Breast epithelium (tissue), 4 donors: ENCODE results near the gene ALK. TPM values are rescaled to one million over a fixed set of nuclear protein-coding genes. Genes with fewer than 3 reads are reported as not detected.

ENCODE experiments used
- DNase-seq, 2 donors: peaks; one replicate each; pipeline ENCODE4 v3.0.0-alpha.2; 2019; ENCODE audit warnings: low spot score in 2 of 2
- H3K27ac ChIP-seq, 2 donors: fragments of 200-600 bp; sonication (generic) in 1 of 2; one replicate each; pipeline ENCODE4 v1.5.1; 2016 to 2019; ENCODE audit warnings: mild to moderate bottlenecking in 1 of 2
- H3K27me3 ChIP-seq, 2 donors: fragments of 200-600 bp; sonication (generic) in 1 of 2; one replicate each; pipeline versions ENCODE4 v1.5.1 to v1.6.0; 2017 to 2019; ENCODE audit warnings: control low read depth in 1 of 2, mild to moderate bottlenecking in 1 of 2
- H3K36me3 ChIP-seq: fragments of 200-600 bp; one replicate; pipeline ENCODE4 v1.5.1; 2019
- H3K4me1 ChIP-seq, 2 donors: fragments of 200-600 bp; sonication (generic); one replicate each; pipeline ENCODE4 v1.5.1; 2016 to 2019; ENCODE audit warnings: control low read depth in 1 of 2
- H3K4me3 ChIP-seq, 3 donors: fragments of 200-600 bp; sonication (generic); 1 replicate in 2 of 3; 2 replicates in 1 of 3; pipeline ENCODE4 v1.5.1; 2016 to 2019; ENCODE audit warnings: mild to moderate bottlenecking in 3 of 3, moderate library complexity in 2 of 3
- H3K9me3 ChIP-seq, 2 donors: fragments of 200-600 bp; sonication (generic) in 1 of 2; one replicate each; pipeline ENCODE4 v1.5.1; 2016 to 2019; ENCODE audit warnings: control low read depth in 1 of 2
- POLR2A ChIP-seq: fragments of 450-650 bp; IDR thresholded peaks from one replicate; pipeline ENCODE4 v1.6.1; 2016; ENCODE audit warnings: antibody characterized with exemption, mild to moderate bottlenecking, moderate library complexity
- POLR2AphosphoS5 ChIP-seq, 3 donors: sonication (generic); formaldehyde crosslinking; IDR thresholded peaks; one replicate each; pipeline ENCODE4 v1.6.1; 2017; ENCODE audit warnings: antibody characterized with exemption in 3 of 3
- intact Hi-C: fragments of 100-400 bp; cut with DNase I; formaldehyde crosslinking; loops from one replicate; pipeline ENCODE4 v1.15.1; 2023; ENCODE audit warnings: low total_unique reads
- total RNA-seq, 3 donors: library from RNA; depleted of rRNA; stranded (reverse); fragments of >200 nt; gene quantifications; one replicate each; pipeline ENCODE4 v1.1.0, GENCODE V29; 2016
- TF ChIP-seq, protein P1 (sequence below), 3 donors: fragments of 450-650 bp; IDR thresholded peaks; one replicate each; pipeline ENCODE4 v1.5.1; 2016 to 2017; ENCODE audit warnings: antibody characterized with exemption in 3 of 3, mild to moderate bottlenecking in 3 of 3, moderate library complexity in 3 of 3

The ALK gene
- total RNA-seq, 3 donors from 2014 or later, result 0.33 to 5.6 (median 0.64) TPM

DNA sequence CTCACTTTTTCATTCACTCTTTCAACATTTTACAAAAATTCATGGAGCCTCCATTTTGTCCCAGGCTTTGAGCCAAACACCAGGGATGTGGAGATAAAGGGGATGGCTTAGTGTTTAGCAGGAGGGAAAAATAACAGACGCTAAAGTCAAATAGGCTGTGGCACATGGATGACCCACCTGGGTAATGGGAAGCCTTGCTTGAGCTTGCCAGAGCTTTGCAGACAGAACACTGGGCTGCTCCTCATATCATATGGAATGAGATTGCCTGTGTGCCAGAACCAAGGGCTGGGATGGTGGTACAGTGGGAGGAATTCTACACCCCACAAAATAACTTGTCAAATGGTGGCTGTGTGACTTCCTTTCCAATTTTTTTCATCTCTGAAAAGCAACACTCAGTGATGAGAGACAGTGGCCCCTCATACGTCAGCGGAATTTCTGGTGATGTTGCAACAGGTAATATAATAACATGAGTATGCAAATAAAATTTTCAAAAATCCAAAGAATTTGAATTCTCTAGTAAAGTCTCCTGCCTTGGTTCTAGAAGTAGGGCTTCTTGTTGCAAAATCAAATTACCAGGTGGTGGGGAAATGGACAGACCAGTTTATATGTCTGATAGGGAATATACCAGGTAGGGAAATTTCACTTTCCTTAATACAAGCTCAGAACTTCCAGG, 553.3 kb downstream of the ALK start:
- Histone ChIP-seq H3K4me1 (no peaks in the 10 kb centered on the region), H3K4me3 (no peak overlapping the region), H3K9me3 (no peaks in the 10 kb centered on the region), H3K27ac (no peak overlapping the region), H3K36me3 (no peaks in the 10 kb centered on the region), H3K27me3 (no peaks in the 10 kb centered on the region)
- intact Hi-C loops, result no loop called here
- TF ChIP-seq POLR2A, result no peak
- no peak for DNase-seq

DNA sequence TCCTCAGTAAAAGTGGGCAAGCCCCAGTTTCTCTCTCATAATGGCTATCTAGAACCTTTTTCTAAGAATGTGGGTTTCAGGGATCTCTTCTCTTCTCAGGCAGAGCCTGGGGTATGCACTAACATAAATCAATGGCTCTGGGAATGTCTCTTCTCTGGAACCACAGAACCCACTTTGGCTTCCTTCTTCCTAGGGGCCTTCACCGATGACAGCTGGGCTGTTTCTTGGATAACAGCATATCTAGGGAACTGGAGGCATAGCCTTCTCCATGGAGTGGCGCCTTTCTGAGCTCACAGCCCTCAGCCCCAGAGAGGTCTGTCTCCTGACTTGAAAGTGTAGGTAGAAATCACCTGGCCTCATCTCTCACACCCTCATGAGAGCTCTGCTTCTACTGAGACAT, 558.3 kb downstream of the ALK start:
- Histone ChIP-seq H3K4me3 (no peak overlapping the region), H3K4me1 (no peaks in the 10 kb centered on the region), H3K27ac (no peak overlapping the region), H3K36me3 (no peaks in the 10 kb centered on the region), H3K9me3 (no peaks in the 10 kb centered on the region), H3K27me3 (no peaks in the 10 kb centered on the region)
- intact Hi-C loops, result no loop called here
- DNase-seq, result no peak
- TF ChIP-seq POLR2AphosphoS5 (IDR thresholded peaks at IDR 0.05) (no peak), POLR2A (no peak)
- TF ChIP-seq, protein P1, sequence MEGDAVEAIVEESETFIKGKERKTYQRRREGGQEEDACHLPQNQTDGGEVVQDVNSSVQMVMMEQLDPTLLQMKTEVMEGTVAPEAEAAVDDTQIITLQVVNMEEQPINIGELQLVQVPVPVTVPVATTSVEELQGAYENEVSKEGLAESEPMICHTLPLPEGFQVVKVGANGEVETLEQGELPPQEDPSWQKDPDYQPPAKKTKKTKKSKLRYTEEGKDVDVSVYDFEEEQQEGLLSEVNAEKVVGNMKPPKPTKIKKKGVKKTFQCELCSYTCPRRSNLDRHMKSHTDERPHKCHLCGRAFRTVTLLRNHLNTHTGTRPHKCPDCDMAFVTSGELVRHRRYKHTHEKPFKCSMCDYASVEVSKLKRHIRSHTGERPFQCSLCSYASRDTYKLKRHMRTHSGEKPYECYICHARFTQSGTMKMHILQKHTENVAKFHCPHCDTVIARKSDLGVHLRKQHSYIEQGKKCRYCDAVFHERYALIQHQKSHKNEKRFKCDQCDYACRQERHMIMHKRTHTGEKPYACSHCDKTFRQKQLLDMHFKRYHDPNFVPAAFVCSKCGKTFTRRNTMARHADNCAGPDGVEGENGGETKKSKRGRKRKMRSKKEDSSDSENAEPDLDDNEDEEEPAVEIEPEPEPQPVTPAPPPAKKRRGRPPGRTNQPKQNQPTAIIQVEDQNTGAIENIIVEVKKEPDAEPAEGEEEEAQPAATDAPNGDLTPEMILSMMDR (IDR thresholded peaks at IDR 0.05), result no peak

DNA sequence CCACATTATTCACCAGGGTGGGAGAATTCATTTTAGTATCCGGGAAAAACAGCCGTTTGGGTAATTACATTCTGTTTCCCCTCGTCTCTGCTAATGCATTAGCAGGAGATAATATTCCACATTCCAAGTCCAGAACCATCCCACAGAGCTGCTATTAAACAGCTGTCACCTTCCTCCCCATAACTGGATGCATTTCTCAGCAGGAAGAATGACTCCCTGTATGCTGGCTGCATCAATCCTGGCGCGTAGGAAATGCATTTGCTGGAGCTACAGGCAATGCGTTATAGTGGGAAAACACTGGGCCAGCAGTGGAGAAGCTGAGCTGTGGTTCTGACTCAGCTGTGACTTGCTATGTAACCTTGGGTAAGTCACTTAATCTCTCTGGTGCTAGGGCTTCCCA, 560.2 kb downstream of the ALK start:
- Histone ChIP-seq H3K27ac (no peak overlapping the region), H3K36me3 (no peaks in the 10 kb centered on the region), H3K27me3 (no peaks in the 10 kb centered on the region), H3K4me3 (no peak overlapping the region), H3K9me3 (no peaks in the 10 kb centered on the region), H3K4me1 (no peaks in the 10 kb centered on the region)
- TF ChIP-seq, protein P1 (IDR thresholded peaks at IDR 0.05), result no peak
- TF ChIP-seq POLR2AphosphoS5 (IDR thresholded peaks at IDR 0.05), result no peak
- no peak for TF ChIP-seq POLR2A
- no peak for DNase-seq
- intact Hi-C loops, result loop anchor here (1.0 kb wide), 1 partner anchor 26 kb away; no protein-coding TSS in a partner anchor

DNA sequence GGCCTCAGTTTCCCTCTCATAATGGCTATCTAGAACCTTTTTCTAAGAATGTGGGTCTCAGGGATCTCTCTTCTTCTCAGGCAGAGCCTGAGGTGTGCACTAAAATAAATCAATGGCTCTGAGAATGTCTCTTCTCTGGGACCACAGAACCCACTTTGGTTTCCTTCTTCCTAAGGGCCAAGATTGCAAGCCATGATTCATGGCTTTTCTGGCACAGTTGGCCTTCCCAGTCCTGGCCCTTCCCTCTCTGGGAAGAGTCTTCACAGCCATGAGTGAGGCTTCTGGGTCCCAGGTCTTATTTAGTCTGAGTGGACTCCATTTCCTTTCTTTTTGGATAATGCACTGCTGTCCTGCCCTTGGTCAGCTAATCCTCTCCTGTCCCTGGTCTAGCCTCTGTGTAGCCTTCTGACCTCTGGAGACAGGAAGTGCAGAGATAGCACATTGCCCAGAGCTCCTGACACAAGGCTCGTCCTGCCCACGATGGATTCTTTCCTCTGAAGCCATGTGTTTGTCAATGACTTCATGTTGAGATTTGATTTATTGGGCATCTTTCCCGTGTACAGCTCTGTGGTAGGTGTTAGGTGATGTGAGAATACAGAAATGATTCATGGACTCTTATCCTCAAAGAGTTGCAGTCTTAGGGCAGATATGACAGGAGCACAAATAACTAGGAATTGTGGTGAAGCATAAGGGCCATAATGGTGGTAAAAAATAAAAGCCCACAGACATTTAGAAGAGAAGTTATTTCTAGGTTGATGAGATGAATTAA, 561.2 kb downstream of the ALK start:
- no peak for DNase-seq
- Histone ChIP-seq H3K4me1 (no peaks in the 10 kb centered on the region), H3K36me3 (no peaks in the 10 kb centered on the region), H3K27ac (no peak overlapping the region), H3K9me3 (no peaks in the 10 kb centered on the region), H3K27me3 (no peaks in the 10 kb centered on the region), H3K4me3 (no peak overlapping the region)
- intact Hi-C loops, result no loop called here
- TF ChIP-seq POLR2A, result no peak
- no peak for TF ChIP-seq POLR2AphosphoS5 (IDR thresholded peaks at IDR 0.05)
- TF ChIP-seq, protein P1 (IDR thresholded peaks at IDR 0.05), result no peak

DNA sequence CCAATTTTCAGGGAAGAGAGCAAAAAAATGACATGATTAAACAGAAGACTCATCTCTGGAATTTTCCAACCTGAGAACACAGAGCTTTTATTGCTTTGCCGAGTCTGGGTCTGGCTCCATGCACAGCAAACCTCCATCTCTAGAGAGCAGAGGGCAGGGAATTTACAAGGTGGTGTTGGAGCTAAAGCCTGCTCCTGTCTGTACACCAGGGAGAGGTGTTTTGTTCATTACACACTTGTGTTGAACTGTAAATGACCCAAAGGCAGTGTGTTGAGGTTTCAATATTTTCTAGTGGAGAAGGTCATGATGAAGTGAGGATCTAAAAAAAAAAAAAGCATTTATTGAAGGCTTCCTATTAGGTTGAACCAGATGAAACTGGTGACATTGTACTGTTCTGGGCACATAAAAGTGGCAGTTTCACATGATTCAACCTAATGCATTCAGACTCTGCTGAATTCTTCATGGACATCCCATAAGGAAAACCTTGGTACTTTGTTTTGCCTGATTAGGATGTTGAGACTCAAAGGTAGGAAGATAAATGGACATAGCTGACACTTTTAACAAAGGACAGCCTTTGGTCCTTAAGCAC, 567.9 kb downstream of the ALK start:
- no peak for DNase-seq
- no peaks in the 10 kb centered on the region for H3K27me3 ChIP-seq
- no peak overlapping the region for H3K4me3 ChIP-seq
- H3K27ac ChIP-seq, result no peak overlapping the region
- intact Hi-C loops, result no loop called here
- no peaks in the 10 kb centered on the region for H3K9me3 ChIP-seq
- TF ChIP-seq POLR2AphosphoS5 (IDR thresholded peaks at IDR 0.05) (no peak), POLR2A (no peak)
- TF ChIP-seq, protein P1 (IDR thresholded peaks at IDR 0.05), result no peak
- no peaks in the 10 kb centered on the region for H3K4me1 ChIP-seq
- H3K36me3 ChIP-seq, result no peaks in the 10 kb centered on the region
